ENCODE measurements around the gene SLC6A4.
A peak's percentile ranks its signal among the peaks of the same experiment; 100 is the strongest.

The SLC6A4 gene

DNA sequence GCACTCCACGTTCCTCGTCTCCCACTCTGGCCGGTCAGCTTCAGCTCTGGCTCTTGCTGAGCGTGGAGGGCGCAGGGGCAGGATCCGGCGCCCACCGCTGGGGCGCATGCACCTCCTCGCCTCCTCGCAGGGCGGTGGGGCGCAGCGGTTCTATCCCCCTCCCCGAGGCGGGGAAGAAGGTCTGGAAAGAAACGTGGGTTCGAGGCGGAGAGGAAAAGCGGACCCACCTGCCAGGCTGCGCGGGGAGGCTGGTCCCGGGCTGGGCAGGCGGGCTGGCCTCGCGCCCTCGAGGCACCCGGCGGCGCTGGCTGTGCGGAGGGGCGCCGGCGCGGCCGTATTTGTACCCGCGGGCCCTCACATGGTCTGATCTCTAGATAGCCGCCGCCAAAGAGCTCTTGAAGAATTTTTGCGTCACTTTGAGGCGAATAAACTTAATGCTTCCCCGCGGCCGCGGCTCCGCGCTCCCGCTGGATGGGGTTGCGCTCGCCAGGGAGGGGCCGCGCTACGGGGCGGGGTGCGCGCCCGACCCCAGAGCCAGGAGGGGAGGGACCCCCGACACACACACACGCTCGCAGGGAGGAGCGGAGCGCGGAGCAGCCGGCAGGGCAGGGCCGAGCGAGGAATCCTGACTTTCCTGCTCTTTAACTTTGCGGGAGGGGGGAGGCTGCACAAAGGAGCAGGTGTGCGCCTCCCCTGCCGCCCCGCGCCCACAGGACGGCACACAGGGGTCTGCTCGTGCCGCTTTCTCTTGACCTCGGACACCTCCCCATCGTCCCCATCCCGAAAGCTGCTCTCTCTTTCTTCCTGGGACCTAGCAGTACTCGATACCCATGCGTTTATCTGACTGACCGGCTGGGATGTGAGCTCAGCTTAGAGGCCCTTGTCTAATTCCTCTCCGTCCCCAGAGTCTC lies at the start of gene SLC6A4:
SLC6A4 (minus strand) TSS at position 312 of the 911 bp plus-strand sequence. CDS start 13,739 bp downstream, outside the sequence.
- intact Hi-C loops (cut with micrococcal nuclease), result loop anchor here (5.0 kb wide), 1 partner anchor 113 kb away; no protein-coding TSS in a partner anchor
- peaks cover 43% of the 10 kb centered on the region for H3K4me1 Mint-ChIP-seq (ENCODE audit: low read depth)
- H3K27ac Mint-ChIP-seq, result no peak within 1 kb of the TSS
- peaks cover 80% of the 10 kb centered on the region for H3K27me3 Mint-ChIP-seq
- peak within 1 kb of the TSS; percentile 67 for H3K4me3 Mint-ChIP-seq
- no peaks in the 10 kb centered on the region for H3K9me3 Mint-ChIP-seq
- no peaks in the 10 kb centered on the region for H3K36me3 Mint-ChIP-seq (ENCODE audit: low read depth)

- intact Hi-C loops (cut with micrococcal nuclease), result no loop called here
Measured at GRCh38 chr17:30279156-30279555, 43.7 kb upstream of the SLC6A4 start.

GRCh38 chr17:30278032-30278431 lies 42.5 kb upstream of the SLC6A4 start:
- intact Hi-C loops (cut with micrococcal nuclease), result no loop called here
- Mint-ChIP-seq H3K36me3 (ENCODE audit: low read depth) (peaks cover 81% of the 10 kb centered on the region), H3K27ac (no peak overlapping the region)

More at GRCh38 chr17:30279156-30279555, 43.7 kb upstream of the SLC6A4 start:
- H3K36me3 Mint-ChIP-seq (ENCODE audit: low read depth), result peaks cover 81% of the 10 kb centered on the region
- no peaks in the 10 kb centered on the region for H3K27me3 Mint-ChIP-seq
- H3K4me1 Mint-ChIP-seq (ENCODE audit: low read depth), result no peaks in the 10 kb centered on the region
- H3K27ac Mint-ChIP-seq, result no peak overlapping the region
- no peaks in the 10 kb centered on the region for H3K9me3 Mint-ChIP-seq
- H3K4me3 Mint-ChIP-seq, result no peak overlapping the region

GRCh38 chr17:30275911-30276310 lies 40.4 kb upstream of the SLC6A4 start:
- H3K27me3 Mint-ChIP-seq, result no peaks in the 10 kb centered on the region
- peaks cover 83% of the 10 kb centered on the region for H3K36me3 Mint-ChIP-seq (ENCODE audit: low read depth)
- no peak overlapping the region for H3K4me3 Mint-ChIP-seq
- no peak overlapping the region for H3K27ac Mint-ChIP-seq
- H3K4me1 Mint-ChIP-seq (ENCODE audit: low read depth), result no peaks in the 10 kb centered on the region
- intact Hi-C loops (cut with micrococcal nuclease), result no loop called here
- H3K9me3 Mint-ChIP-seq, result no peaks in the 10 kb centered on the region

More at GRCh38 chr17:30278032-30278431, 42.5 kb upstream of the SLC6A4 start:
- Mint-ChIP-seq H3K4me1 (ENCODE audit: low read depth) (no peaks in the 10 kb centered on the region), H3K9me3 (no peaks in the 10 kb centered on the region), H3K4me3 (no peak overlapping the region), H3K27me3 (no peaks in the 10 kb centered on the region)

DNA sequence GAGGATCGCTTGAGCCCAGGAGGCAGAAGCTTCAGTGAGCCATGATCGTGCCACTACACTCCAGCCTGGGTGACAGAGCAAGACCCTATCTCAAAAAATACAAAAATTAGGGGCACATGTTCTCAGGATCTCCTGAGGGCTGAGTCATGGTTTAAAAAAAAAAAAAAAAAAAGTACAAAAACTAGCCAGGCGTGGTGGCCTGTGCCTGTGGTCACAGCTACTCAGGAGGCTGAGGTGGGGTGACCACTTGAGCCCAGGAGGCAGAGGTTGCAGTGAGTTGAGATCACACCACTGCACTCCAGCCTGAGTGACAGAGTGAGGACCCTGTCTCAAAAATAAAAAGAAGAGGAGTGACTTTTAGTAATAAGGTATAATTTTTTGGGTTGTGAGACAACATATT lies 39.4 kb upstream of the SLC6A4 start:
- Mint-ChIP-seq H3K4me1 (ENCODE audit: low read depth) (no peaks in the 10 kb centered on the region), H3K4me3 (no peak overlapping the region), H3K36me3 (ENCODE audit: low read depth) (peaks cover 83% of the 10 kb centered on the region), H3K27ac (no peak overlapping the region), H3K9me3 (no peaks in the 10 kb centered on the region), H3K27me3 (no peaks in the 10 kb centered on the region)
- intact Hi-C loops (cut with micrococcal nuclease), result no loop called here

DNA sequence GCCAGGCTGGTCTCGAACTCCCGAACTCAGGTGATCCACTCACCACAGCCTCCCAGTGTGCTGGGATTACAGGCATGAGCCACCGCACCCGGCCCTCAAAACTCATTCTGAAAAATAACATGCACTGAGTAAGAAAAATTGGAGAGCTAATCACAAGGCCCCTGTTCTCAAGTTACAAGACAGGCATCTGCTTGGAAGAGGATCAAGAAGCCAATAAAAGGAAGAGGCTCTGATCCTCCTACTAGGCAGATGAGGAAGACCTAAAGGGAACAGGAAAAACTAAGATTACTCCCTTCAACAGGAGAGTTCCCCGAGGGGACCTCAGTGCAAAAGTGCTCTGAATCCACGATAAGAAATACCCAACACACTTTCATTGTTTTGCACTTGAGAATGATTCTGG lies 37.9 kb upstream of the SLC6A4 start:
- intact Hi-C loops (cut with micrococcal nuclease), result no loop called here
- Mint-ChIP-seq H3K9me3 (no peaks in the 10 kb centered on the region), H3K27ac (no peak overlapping the region), H3K4me3 (no peak overlapping the region), H3K27me3 (no peaks in the 10 kb centered on the region), H3K4me1 (ENCODE audit: low read depth) (no peaks in the 10 kb centered on the region), H3K36me3 (ENCODE audit: low read depth) (peaks cover 79% of the 10 kb centered on the region)

DNA sequence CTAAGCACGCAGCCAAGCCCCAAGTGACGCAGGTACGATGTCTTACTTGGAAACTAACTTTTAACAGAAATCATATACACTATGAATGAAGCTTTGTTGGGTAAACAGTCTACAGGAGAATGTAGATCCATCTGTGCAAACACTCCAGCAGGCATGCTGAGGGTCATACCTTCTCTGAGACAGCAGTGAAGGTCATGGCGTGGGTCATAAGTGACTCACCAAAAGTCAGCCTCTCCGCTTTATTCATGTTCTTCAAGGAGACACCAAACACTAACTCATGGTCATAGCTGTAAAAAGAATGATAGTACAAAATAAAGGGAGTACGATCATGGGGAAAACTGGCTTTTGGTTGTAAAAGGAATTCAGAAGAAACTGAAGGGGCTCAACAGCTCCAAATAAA lies 35.6 kb upstream of the SLC6A4 start:
- H3K36me3 Mint-ChIP-seq (ENCODE audit: low read depth), result peaks cover 87% of the 10 kb centered on the region
- no peak overlapping the region for H3K4me3 Mint-ChIP-seq
- no peaks in the 10 kb centered on the region for H3K4me1 Mint-ChIP-seq (ENCODE audit: low read depth)
- intact Hi-C loops (cut with micrococcal nuclease), result no loop called here
- no peak overlapping the region for H3K27ac Mint-ChIP-seq
- H3K27me3 Mint-ChIP-seq, result no peaks in the 10 kb centered on the region
- H3K9me3 Mint-ChIP-seq, result no peaks in the 10 kb centered on the region

- Mint-ChIP-seq H3K9me3 (no peaks in the 10 kb centered on the region), H3K27ac (no peak overlapping the region), H3K36me3 (ENCODE audit: low read depth) (peaks cover 66% of the 10 kb centered on the region), H3K27me3 (no peaks in the 10 kb centered on the region), H3K4me3 (no peak overlapping the region), H3K4me1 (ENCODE audit: low read depth) (no peaks in the 10 kb centered on the region)
- intact Hi-C loops (cut with micrococcal nuclease), result loop anchor here (10.0 kb wide), 1 partner anchor 133 kb away; no protein-coding TSS in a partner anchor
Measured at GRCh38 chr17:30267625-30268024, 32.1 kb upstream of the SLC6A4 start.

- Mint-ChIP-seq H3K27me3 (no peaks in the 10 kb centered on the region), H3K4me3 (no peak overlapping the region), H3K36me3 (ENCODE audit: low read depth) (peaks cover 54% of the 10 kb centered on the region), H3K9me3 (no peaks in the 10 kb centered on the region), H3K4me1 (ENCODE audit: low read depth) (no peaks in the 10 kb centered on the region), H3K27ac (no peak overlapping the region)
- intact Hi-C loops (cut with micrococcal nuclease), result loop anchor here (10.0 kb wide), 1 partner anchor 129 kb away; no protein-coding TSS in a partner anchor
Measured at GRCh38 chr17:30263552-30264333, 28.2 kb upstream of the SLC6A4 start.

- H3K27ac Mint-ChIP-seq, result no peak overlapping the region
Measured at GRCh38 chr17:30256756-30257506, 21.4 kb upstream of the SLC6A4 start.

DNA sequence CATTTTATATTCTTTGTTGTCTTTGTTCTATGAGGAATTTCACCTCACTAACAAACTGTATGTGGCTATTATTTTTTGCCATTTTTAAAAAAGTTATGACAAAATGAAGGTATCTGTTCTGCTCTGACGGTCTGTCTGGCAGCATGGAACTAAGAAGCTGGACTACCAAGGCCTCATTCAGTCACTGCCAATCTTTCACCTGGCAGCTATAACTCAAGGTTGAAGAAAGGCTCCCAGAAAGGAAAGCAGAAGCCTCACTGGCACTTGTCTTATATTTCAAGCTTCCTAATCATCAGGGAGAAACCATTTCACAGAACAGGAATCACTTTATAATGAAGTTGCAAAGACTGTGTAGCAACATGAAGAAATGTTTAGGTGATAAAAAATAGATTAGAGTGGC lies 18.7 kb upstream of the SLC6A4 start:
- peaks cover 65% of the 10 kb centered on the region for H3K36me3 Mint-ChIP-seq (ENCODE audit: low read depth)
- no peaks in the 10 kb centered on the region for H3K9me3 Mint-ChIP-seq
- no peaks in the 10 kb centered on the region for H3K4me1 Mint-ChIP-seq (ENCODE audit: low read depth)
- no peak overlapping the region for H3K4me3 Mint-ChIP-seq
- no peaks in the 10 kb centered on the region for H3K27me3 Mint-ChIP-seq
- no peak overlapping the region for H3K27ac Mint-ChIP-seq
- intact Hi-C loops (cut with micrococcal nuclease), result no loop called here

More at GRCh38 chr17:30256756-30257506, 21.4 kb upstream of the SLC6A4 start:
- Mint-ChIP-seq H3K4me1 (ENCODE audit: low read depth) (no peaks in the 10 kb centered on the region), H3K27me3 (no peaks in the 10 kb centered on the region), H3K4me3 (no peak overlapping the region), H3K9me3 (no peaks in the 10 kb centered on the region), H3K36me3 (ENCODE audit: low read depth) (peaks cover 61% of the 10 kb centered on the region)
- intact Hi-C loops (cut with micrococcal nuclease), result no loop called here

DNA sequence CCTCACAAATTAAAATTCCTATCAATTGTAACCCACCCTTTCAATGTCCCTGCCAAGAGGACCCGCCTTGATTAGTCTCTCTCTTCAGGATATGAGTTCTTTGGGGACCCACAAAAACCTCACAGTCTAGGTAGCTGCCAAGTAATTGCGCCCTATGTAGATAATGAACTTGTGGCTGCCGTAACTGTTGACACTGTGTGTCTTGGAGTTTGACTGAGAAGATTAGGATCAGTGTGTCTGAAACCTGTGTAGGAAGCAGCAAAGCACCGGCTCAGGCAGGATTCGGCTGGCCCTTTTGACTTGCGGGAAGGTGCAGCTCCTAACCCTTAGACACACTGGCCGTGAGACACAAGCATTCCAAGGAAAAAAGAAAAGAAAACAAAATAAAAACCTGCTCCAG lies 17.8 kb upstream of the SLC6A4 start:
- intact Hi-C loops (cut with micrococcal nuclease), result no loop called here

DNA sequence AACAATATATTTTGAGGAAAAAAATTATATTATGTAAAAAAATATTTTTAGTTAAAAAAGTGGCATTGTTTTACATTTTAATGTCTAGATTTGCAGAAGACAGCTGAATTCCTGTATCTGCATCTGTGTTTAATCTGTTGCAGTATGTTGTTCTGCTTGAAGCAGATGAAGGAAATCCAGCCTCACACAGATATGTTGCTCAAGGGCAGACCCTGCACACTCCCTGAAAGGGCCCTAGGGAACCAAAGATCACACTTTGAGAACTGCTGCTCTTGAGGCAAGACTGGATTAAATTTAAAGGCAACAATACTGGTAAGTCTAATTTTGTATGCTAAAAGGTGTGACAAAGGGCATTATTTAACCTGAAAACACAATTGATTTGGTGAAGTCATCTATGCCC lies 16.4 kb upstream of the SLC6A4 start:
- peaks cover 65% of the 10 kb centered on the region for H3K36me3 Mint-ChIP-seq (ENCODE audit: low read depth)
- no peak overlapping the region for H3K4me3 Mint-ChIP-seq
- intact Hi-C loops (cut with micrococcal nuclease), result no loop called here
- H3K27me3 Mint-ChIP-seq, result no peaks in the 10 kb centered on the region
- H3K4me1 Mint-ChIP-seq (ENCODE audit: low read depth), result no peaks in the 10 kb centered on the region
- H3K27ac Mint-ChIP-seq, result no peak overlapping the region
- H3K9me3 Mint-ChIP-seq, result no peaks in the 10 kb centered on the region

More for the DNA sequence above, 17.8 kb upstream of the SLC6A4 start:
- no peaks in the 10 kb centered on the region for H3K27me3 Mint-ChIP-seq
- H3K27ac Mint-ChIP-seq, result no peak overlapping the region
- H3K4me3 Mint-ChIP-seq, result no peak overlapping the region
- peaks cover 65% of the 10 kb centered on the region for H3K36me3 Mint-ChIP-seq (ENCODE audit: low read depth)
- H3K9me3 Mint-ChIP-seq, result no peaks in the 10 kb centered on the region
- no peaks in the 10 kb centered on the region for H3K4me1 Mint-ChIP-seq (ENCODE audit: low read depth)

All from dendritic cell treated with granulocyte-macrophage colony-stimulating factor and Interleukin-4, amounts not matched to agents 40 ng/mL and 50 ng/mL, for 4 days (primary cell).